A549 (cell line): ENCODE results near the gene MAN1A2.

Experiments used
- CBX2 ChIP-seq: fragments of 200-600 bp; sonication (generic); IDR thresholded peaks from 2 replicates; pipeline ENCODE4 v1.6.1; 2016; ENCODE audit warnings: low read depth, mild to moderate bottlenecking, borderline replicate concordance
- CTCF ChIP-seq: fragments of >200 bp; sonication (Bioruptor Twin); formaldehyde crosslinking; IDR thresholded peaks from 3 replicates; pipeline ENCODE4 v1.5.1; 2016
- EP300 ChIP-seq, 2 experiments: fragments of >200 bp; sonication (Bioruptor Twin); formaldehyde crosslinking; IDR thresholded peaks; 2 replicates in 1 of 2; 3 replicates in 1 of 2; pipeline ENCODE4 v1.6.1; 2016 to 2017
- ESRRA ChIP-seq: fragments of 150-350 bp; IDR thresholded peaks from 2 replicates; pipeline ENCODE4 v1.6.1; 2014; ENCODE audit warnings: mild to moderate bottlenecking, low read length, borderline replicate concordance
- GATA3 ChIP-seq: IDR thresholded peaks from 2 replicates; pipeline ENCODE4 v1.6.1; 2012; ENCODE audit warnings: borderline replicate concordance
- HOXA7 ChIP-seq: fragments of 250-450 bp; sonication (Bioruptor Pico); IDR thresholded peaks from 2 replicates; pipeline ENCODE4 v1.5.0; 2020; ENCODE audit warnings: mild to moderate bottlenecking, moderate library complexity
- JUNB ChIP-seq: fragments of >200 bp; sonication (Bioruptor Twin); formaldehyde crosslinking; IDR thresholded peaks from 2 replicates; pipeline ENCODE4 v1.6.1; 2016
- PHF8 ChIP-seq: fragments of 200-600 bp; sonication (generic); IDR thresholded peaks from 2 replicates; pipeline ENCODE4 v1.6.1; 2016; ENCODE audit warnings: low read depth, mild to moderate bottlenecking, antibody characterized with exemption, moderate library complexity, borderline replicate concordance
- RAD21 ChIP-seq, 2 experiments: fragments of >200 bp in 1 of 2; sonication (Bioruptor Twin) in 1 of 2; formaldehyde crosslinking in 1 of 2; IDR thresholded peaks in 1 of 2; conservative IDR thresholded peaks in 1 of 2; 2 replicates in 1 of 2; 3 replicates in 1 of 2; pipeline ENCODE4 v1.6.1; 2012 to 2018; ENCODE audit warnings: inconsistent platforms in 1 of 2

GRCh38 chr1:117321680-117322609, 45.3 kb upstream of the MAN1A2 start:
- TF ChIP-seq CBX2 = no peak
- no peak for TF ChIP-seq EP300 (IDR thresholded peaks at IDR 0.05)
- TF ChIP-seq CTCF = no peak
- no peak for TF ChIP-seq RAD21 (conservative IDR thresholded peaks at IDR 0.05 in 1 of 2, IDR thresholded peaks at IDR 0.05 in 1 of 2)
- no peak for TF ChIP-seq GATA3
- no peak for TF ChIP-seq JUNB
- TF ChIP-seq HOXA7 = no peak
- TF ChIP-seq ESRRA = no peak
- no peak for TF ChIP-seq PHF8
